HG03095 (cell line): Measurements from ENCODE around the gene CD63.
A peak's percentile ranks its signal among the peaks of the same experiment; 100 is the strongest.

Experiments
- ATAC-seq: cut with Tn5 transposase; IDR thresholded peaks from one replicate; pipeline ENCODE4 v1.9.1; 2021; ENCODE audit warnings: moderate library complexity; ENCODE audit not compliant: unreplicated experiment

The CD63 gene

GRCh38 chr12:55723516-55724225 lies 5.1 kb downstream of the CD63 start:
- no peak for ATAC-seq

DNA sequence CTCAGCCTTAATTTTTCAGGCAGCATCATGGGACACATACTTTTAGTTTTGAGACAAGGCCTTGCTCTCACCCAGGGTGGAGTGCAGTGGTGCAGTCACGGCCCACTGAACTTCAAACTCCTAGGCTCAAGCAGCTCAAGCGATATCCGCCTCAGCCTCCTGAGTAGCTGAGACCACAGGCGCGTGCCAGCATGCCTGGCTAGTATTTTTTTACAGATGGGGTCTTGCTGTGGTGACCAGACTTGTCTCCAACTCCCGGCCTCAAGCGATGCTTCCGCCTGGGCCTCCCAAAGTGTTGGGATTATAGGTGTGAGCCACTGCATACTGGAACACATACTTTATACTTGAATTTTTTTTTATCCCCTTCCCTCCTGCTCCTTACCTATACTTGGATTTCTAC lies 5.9 kb downstream of the CD63 start:
- ATAC-seq: no peak

DNA sequence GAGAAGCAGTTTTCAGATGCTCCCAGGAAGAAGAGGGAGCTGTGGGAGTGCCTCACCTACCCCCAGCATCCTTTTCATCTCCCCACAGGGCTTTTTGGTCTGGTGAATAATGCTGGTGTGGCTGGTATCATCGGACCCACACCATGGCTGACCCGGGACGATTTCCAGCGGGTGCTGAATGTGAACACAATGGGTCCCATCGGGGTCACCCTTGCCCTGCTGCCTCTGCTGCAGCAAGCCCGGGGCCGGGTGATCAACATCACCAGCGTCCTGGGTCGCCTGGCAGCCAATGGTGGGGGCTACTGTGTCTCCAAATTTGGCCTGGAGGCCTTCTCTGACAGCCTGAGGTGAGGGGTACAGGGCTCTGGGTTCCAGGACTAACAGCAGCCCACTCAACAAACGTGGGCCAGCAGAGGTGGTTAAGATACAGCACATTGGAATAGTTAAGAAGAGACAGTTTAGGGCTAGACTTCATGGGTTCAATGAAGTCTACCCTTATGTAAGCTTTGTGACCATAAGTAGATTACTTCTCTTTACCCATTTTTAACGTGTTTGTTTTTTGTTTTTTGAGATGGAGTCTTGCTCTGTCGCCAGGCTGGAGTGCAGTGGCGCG lies 7.1 kb downstream of the CD63 start:
- ATAC-seq: no peak

DNA sequence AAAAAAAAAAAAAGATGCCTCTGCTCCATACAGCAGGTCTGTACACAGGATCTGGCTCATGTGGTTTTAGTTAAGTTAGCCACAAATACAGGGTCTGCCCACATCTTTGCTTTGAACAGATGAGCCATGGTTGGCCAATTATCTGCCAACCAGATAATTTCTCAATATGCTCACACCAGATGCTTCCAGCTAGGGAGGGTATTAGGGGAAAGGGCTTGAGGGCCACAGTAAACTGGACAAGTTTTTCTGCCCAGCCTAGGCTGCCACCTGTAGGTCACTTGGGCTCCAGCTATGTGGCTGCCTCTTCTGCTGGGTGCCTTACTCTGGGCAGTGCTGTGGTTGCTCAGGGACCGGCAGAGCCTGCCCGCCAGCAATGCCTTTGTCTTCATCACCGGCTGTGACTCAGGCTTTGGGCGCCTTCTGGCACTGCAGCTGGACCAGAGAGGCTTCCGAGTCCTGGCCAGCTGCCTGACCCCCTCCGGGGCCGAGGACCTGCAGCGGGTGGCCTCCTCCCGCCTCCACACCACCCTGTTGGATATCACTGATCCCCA lies 7.8 kb downstream of the CD63 start:
- no peak for ATAC-seq

DNA sequence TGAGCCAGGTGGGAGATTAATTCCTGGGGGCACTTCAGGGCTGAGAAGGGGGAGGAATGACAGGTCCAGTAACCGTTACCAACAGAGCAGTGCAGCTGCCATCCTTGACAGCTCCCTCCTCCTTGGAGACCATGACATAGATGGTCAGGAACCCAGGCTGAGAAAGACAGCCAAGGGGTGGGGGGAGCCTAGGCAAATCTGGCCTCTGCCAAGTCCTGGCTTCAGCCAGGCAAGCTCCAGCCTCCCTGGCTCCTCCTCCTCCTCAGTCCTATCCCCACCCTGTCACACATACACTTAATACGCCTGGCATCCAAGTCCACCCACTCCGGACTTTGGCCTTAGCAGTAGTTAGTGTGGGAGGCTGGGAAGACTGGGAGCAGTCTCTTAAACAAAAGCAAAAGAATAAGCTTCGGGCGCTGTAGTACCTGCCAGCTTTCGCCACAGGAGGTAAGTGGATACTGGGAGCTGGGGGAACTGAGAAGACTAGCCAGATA lies 8.7 kb downstream of the CD63 start, which contains the start of gene RDH5:
RDH5 (plus strand) TSS at position 323 of the 494 bp plus-strand sequence. CDS start 792 bp downstream, outside the sequence.
- no peak for ATAC-seq

- no peak for ATAC-seq
Measured at GRCh38 chr12:55719371-55719770, 9.4 kb downstream of the CD63 start.

- no peak for ATAC-seq
Measured at GRCh38 chr12:55718624-55719275, 10.1 kb downstream of the CD63 start.

DNA sequence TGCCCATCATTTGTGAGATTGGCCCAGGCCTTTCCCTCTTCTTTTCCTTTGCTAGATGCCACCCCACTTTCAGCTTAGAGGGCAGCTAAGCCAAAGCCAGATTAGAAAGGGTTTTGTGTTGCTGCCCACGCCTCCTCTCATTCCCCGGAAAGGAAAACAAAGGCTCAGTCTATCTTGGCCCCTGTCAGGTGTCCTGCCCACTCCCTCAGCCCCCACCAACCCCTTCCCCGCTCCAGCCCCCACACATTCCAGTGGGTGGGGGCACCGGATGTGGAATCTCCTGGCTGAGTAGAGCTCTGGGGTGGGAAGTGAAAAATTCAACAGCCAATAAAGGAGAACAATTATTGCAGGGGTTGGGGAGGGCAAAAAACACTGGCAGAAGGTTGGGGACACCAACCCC lies 10.8 kb downstream of the CD63 start:
- no peak for ATAC-seq

DNA sequence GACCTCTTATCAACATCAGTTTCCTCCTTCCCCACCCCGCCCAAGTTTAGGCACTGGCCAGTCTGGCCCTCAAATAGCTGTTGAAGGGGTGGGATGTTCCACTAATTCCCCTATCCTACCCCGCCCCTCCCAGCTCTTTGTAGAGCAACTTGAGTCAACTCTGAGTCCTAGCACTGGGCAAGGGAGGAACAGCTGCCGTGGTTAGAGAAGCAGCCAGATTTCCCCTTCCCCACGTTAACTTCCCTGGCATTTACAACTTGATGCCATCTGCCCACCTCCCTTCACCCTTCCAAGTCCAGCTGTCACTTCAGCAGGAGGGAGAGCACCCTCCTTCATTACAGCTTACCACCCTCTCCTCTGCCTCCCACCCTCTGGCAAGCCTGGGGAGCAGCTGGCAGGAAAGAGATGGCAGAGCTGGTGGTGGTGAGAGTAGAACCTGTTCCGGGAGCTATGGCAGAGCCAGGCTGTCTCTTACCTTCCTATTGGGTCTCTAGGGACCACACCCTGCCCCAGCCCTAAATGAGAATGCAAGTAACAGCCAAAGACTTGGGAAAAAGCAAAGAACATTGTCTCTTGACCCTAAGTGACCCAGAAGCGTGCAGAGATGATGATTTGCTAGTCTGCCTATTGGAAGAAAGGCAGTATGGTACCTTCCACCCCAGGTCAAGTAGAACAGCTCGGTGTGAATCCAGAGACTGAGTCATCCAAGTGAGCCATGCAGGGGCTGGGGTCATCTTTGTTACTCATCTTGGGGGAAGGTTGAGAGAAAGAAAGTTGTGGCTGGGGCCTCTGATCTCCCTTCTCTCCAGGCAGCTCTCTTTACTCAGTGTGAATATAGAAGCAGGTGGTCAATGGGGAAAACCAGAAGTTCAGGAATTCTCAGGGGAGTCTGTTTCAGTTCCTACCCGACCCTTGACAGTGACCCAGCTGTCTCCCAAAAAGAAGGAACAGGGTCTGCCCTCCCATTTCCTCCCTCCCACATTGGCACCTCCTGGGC lies 11.5 kb downstream of the CD63 start:
- no peak for ATAC-seq

DNA sequence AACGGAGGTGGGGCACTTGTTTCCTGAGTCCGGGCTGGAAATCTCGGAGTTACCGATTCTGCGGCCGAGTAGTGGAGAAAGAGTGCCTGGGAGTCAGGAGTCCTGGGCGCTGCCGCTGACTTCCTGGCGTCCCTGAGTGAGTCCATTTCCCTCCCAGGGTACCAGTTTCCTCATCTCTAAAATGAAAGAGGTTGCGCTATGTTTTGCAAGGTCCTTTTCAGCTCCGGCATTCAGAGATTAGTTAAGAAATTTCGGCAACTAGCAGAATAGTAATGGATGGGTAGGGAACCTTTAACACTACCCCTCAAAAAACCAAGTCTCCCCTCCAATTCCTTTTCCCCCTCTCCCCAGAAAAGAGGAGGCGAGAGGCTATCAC lies 12.2 kb downstream of the CD63 start:
- ATAC-seq: no peak

GRCh38 chr12:55715833-55716581 lies 12.8 kb downstream of the CD63 start, which contains the start of gene BLOC1S1:
TSS of gene BLOC1S1 (plus strand) at chr12:55716046. CDS start at chr12:55716052, 6 bp downstream.
- ATAC-seq: peak; percentile 92

GRCh38 chr12:55715169-55715764 lies 13.5 kb downstream of the CD63 start:
- ATAC-seq: peak; percentile 5

GRCh38 chr12:55713721-55714120 lies 15.1 kb downstream of the CD63 start:
- no peak for ATAC-seq

- no peak for ATAC-seq
Measured at GRCh38 chr12:55712700-55713415, 16.0 kb downstream of the CD63 start.

- no peak for ATAC-seq
Measured at GRCh38 chr12:55711786-55712553, 16.8 kb downstream of the CD63 start.

GRCh38 chr12:55708695-55709233 lies 20.0 kb downstream of the CD63 start:
- ATAC-seq: no peak

- ATAC-seq: no peak
Measured at GRCh38 chr12:55707841-55708694, 20.7 kb downstream of the CD63 start, which contains the start of gene ITGA7. TSS of gene ITGA7 (minus strand) at chr12:55707904. CDS start at chr12:55707682, 222 bp downstream.
